Loucy (cell line): ENCODE data around the gene PPFIA4.

Source experiments
- CTCF ChIP-seq: fragments of 200-600 bp; sonication (generic); conservative IDR thresholded peaks from 2 replicates; pipeline ENCODE4 v1.5.1; 2014; ENCODE audit warnings: mild to moderate bottlenecking, antibody characterized with exemption, low read length
- EZH2phosphoT487 ChIP-seq: fragments of 200-600 bp; IDR thresholded peaks from 2 replicates; pipeline ENCODE4 v1.6.1; 2018; ENCODE audit warnings: antibody characterized with exemption, mild to moderate bottlenecking, moderate library complexity, borderline replicate concordance

- peak; percentile 86 for TF ChIP-seq CTCF
- no peak for TF ChIP-seq EZH2phosphoT487
Measured at GRCh38 chr1:203084588-203085527, 58.6 kb downstream of the PPFIA4 start.
